HG03095 (cell line): ENCODE measurements around the gene SIN3B.

ENCODE experiments used
- ATAC-seq: cut with Tn5 transposase; IDR thresholded peaks from one replicate; pipeline ENCODE4 v1.9.1; 2021; ENCODE audit warnings: moderate library complexity; ENCODE audit not compliant: unreplicated experiment

SIN3B gene

DNA sequence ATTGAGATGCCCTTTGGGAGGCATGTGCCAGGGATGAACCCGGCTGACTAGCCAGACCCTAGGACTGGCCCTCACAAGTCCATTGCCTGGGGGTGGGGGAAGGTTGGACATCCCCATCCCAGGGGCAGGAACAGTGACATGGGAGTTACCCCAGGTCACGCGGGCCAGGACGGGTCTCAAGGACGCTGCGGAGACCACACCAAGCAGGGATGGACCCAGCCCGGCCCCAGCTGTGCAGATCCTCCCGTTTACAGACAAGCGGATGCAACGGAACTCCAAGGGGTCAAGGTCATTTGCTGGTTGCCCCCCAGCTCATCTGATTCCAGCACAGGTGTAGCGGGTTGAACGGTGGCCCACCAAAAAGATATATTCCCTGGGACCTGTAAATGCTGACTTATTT, 79.6 kb downstream of the SIN3B start:
- ATAC-seq: no peak

DNA sequence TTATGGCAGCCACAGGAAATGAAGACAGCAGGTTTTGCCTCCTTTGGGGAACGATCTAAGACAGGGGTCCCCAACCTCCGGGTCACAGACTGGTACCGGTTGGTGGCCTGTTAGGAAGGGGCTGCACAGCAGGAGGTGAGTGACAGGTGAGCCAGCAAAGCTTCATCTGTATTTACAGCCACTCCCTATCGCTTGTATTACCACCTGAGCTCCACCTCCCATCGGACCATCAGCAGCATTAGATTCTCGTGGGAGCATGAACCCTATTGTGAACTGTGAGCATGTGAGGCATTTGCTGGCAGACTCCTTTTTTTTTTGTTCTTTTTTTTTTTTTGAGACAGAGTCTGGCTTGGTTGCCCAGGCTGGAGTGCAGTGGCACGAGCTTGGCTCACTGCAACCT, 81.8 kb downstream of the SIN3B start:
- no peak for ATAC-seq

DNA sequence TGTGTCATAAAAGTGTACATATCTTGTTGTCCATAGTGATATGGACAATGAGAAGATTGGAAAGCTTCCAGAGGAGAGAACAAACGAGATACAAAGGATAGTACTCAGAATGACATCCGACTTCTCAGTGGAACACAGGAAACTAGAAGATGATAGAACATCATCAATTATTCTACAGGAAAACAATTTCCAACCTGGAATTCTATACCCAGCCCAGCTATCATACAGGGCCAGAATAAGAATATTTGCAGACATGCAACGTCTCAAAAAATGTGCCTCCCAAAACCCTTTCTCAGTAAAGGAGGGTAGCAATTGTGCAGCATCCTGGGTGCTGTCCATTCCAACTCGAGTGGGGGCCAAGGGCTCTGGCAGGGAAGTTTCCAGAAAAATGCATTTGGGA, 83.6 kb downstream of the SIN3B start:
- ATAC-seq: no peak

GRCh38 chr19:16914421-16914820, 85.2 kb downstream of the SIN3B start:
- no peak for ATAC-seq

GRCh38 chr19:16915135-16915534, 85.9 kb downstream of the SIN3B start:
- no peak for ATAC-seq

DNA sequence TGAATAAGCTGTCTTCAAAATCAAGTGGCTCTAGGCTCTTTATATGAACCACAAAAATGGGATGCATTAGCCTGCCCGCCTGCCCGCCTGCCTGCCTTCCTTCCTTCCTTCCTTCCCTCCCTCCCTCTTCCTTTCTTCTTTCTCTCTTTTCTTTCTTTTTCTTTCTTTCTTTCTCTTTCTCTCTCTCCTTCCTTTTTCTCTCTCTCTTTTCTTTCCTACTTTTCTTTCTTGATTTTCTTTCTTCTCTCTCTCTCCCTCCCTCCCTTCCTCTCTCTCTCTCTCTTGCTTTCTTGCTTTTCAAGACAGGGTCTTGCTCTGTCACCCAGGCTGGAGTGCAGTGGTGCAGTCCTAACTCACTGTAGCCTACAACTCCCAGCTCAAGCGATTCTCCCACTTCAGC, 86.5 kb downstream of the SIN3B start:
- no peak for ATAC-seq

GRCh38 chr19:16917401-16917800, 88.2 kb downstream of the SIN3B start:
- no peak for ATAC-seq

DNA sequence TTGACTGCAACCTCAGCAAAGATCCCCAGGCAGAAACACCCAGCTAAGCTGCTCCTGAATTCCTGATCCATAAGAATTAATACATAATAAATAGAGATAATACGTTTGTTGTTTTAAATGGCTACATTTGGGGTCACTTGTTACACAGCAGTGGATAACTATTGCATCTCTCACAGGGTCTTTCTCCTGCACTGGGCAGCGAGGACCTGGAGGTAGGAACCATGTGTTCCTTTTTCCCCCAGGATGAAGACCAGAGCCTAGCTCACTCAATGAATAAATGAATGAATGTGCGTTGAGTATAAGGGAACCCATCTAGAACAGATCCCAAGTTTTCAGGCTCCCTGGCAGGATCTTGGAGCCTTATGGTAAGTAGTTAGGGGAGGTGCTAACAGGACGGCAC, 90.3 kb downstream of the SIN3B start:
- no peak for ATAC-seq

DNA sequence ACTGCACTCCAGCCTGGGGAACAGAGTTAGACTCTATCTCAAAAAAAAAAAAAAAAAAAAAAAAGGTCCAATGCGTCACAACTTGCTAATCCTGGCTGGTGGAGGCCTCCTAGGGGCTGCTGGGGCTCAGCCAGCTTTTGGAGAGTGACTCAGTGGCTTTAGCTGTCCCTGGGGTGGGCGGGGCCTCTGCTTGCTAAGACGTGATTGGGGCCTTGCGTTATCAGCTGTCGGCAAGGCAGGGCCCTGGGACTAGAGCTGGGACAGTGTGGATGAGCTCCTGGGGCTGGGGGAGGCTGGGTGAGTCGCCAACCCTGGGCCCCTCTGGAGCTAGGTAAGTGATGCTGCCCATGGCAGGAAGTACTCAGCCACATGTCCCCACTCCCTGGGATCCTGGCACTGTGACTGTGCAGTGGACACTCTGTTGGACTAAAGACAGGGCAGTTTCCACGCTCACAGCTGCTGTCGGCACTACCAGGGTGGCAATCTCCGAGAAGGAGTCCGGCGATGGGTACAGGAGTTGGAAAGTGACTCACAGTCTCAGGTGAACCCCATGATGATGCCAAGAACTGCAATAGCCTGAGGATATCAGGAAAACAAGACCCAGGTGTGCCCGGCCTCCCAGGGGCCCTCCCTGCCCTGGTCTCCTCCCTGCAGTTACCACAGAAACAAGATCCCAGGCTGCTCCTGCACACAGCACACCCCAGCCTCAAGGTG, 91.8 kb downstream of the SIN3B start:
- ATAC-seq: no peak

GRCh38 chr19:16921766-16922591, 92.8 kb downstream of the SIN3B start:
- ATAC-seq: no peak

DNA sequence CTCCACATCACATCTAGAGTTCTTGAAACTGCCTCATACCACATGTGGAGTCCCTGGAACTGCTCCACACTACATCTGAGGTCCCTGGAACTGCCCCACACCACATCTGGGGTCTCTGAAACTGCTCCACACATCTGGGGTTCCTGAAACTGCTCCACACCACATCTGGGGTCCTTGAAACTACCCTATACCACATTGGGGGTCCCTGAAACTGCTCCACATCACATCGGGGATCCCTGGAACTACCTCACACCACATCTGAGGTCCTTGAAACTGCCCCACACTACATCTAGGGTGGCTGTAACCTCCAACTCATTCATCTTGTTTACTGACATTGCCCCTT, 93.4 kb downstream of the SIN3B start:
- no peak for ATAC-seq

GRCh38 chr19:16922949-16923348, 93.8 kb downstream of the SIN3B start:
- no peak for ATAC-seq

DNA sequence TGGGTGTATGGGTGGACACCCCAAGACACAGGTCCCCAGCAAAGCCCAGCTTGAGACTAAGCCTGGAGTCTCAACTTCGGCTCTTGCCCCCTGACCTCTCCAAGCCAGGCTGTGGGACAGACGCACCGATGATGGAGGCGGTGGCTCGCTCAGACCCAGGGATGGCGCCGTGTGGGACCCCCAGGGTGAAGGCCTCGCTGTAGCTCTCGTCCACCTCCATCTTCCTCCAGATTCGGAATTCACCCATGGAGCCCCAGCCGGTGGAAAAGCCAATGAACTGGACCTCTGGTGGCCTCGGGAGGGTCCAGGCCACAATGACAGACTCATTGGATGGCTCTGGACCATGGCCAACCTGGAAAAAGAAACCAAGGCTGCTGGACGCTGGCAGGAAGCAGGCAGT, 98.7 kb downstream of the SIN3B start:
- ATAC-seq: no peak

- ATAC-seq: no peak
These were observed 99.2 kb downstream of the SIN3B start for GRCh38 chr19:16928351-16928750.

GRCh38 chr19:16928916-16929315, 99.7 kb downstream of the SIN3B start:
- no peak for ATAC-seq
